BJ (cell line): Measurements from ENCODE around the gene ZBTB20. TPM values are rescaled to one million over a fixed set of nuclear protein-coding genes. Genes with fewer than 3 reads are reported as not detected.

ENCODE experiments used
- CTCF ChIA-PET: fragments of 350-600 bp; formaldehyde crosslinking; extraction: SDS; loops from one replicate; lab custom pipeline; 2021; ENCODE audit warnings: antibody characterized with exemption, inconsistent platforms; lab: Yijun Ruan, JAX
- POLR2A ChIA-PET: fragments of 300-600 bp; sonication (Branson Sonifier 250); formaldehyde crosslinking; extraction: SDS; loops from one replicate; lab custom pipeline; 2021; ENCODE audit warnings: antibody characterized with exemption; lab: Charles Lee
- DNase-seq: peaks from one replicate; pipeline ENCODE4 v3.0.0-alpha.2; 2011; ENCODE audit warnings: low read depth
- H3K27me3 ChIP-seq: 2 replicates; pipeline ENCODE4 v1.6.0; 2011; ENCODE audit warnings: low read length; ENCODE audit not compliant: control insufficient read depth, insufficient read depth
- H3K36me3 ChIP-seq: 2 replicates; pipeline ENCODE4 v1.5.1; 2011; ENCODE audit warnings: low read length; ENCODE audit not compliant: control insufficient read depth, insufficient read depth
- H3K4me3 ChIP-seq: 2 replicates; pipeline ENCODE4 v1.5.1; 2011; ENCODE audit warnings: low read depth, mild to moderate bottlenecking, control low read depth, low read length
- CTCF ChIP-seq: IDR thresholded peaks from 2 replicates; pipeline ENCODE4 v1.5.1; 2011; ENCODE audit warnings: low read depth, mild to moderate bottlenecking, control low read depth, inconsistent platforms, low read length, moderate library complexity; ENCODE audit not compliant: insufficient read depth
- polyA plus RNA-seq: library from polyadenylated mRNA; depleted of rRNA; stranded (reverse); fragments of >200 nt; gene quantifications from 2 replicates; pipeline ENCODE4 v1.2.3, GENCODE V29; 2011

ZBTB20 gene
- polyA plus RNA-seq, 1 experiment, result 6.0 TPM

GRCh38 chr3:114803042-114803695 lies 343.9 kb downstream of the ZBTB20 start:
- Histone ChIP-seq H3K27me3 (no peaks in the 10 kb centered on the region), H3K4me3 (no peak overlapping the region), H3K36me3 (no peaks in the 10 kb centered on the region)
- no peak for TF ChIP-seq CTCF
- ChIA-PET CTCF (no interaction called here), POLR2A (no interaction called here)
- no peak for DNase-seq

GRCh38 chr3:114800272-114801031 lies 346.6 kb downstream of the ZBTB20 start:
- ChIA-PET POLR2A (no interaction called here), CTCF (interaction anchor here (0.5 kb wide), 1 partner anchor 24 kb away, joined by 5 read pairs; no protein-coding TSS in a partner anchor)
- no peak for DNase-seq
- TF ChIP-seq CTCF, result no peak
- no peaks in the 10 kb centered on the region for H3K36me3 ChIP-seq
- no peak overlapping the region for H3K4me3 ChIP-seq
- no peaks in the 10 kb centered on the region for H3K27me3 ChIP-seq

GRCh38 chr3:114799816-114800215 lies 347.3 kb downstream of the ZBTB20 start:
- no peak for TF ChIP-seq CTCF
- H3K4me3 ChIP-seq, result no peak overlapping the region
- no peaks in the 10 kb centered on the region for H3K27me3 ChIP-seq
- ChIA-PET POLR2A (no interaction called here), CTCF (no interaction called here)
- H3K36me3 ChIP-seq, result no peaks in the 10 kb centered on the region
- DNase-seq, result no peak

- ChIA-PET POLR2A (no interaction called here), CTCF (no interaction called here)
- TF ChIP-seq CTCF, result no peak
- no peaks in the 10 kb centered on the region for H3K27me3 ChIP-seq
- no peak overlapping the region for H3K4me3 ChIP-seq
- DNase-seq, result no peak
- no peaks in the 10 kb centered on the region for H3K36me3 ChIP-seq
Measured at GRCh38 chr3:114796796-114797195, 350.3 kb downstream of the ZBTB20 start.

GRCh38 chr3:114794894-114795630 lies 352.0 kb downstream of the ZBTB20 start:
- DNase-seq, result no peak
- Histone ChIP-seq H3K27me3 (no peaks in the 10 kb centered on the region), H3K4me3 (no peak overlapping the region), H3K36me3 (no peaks in the 10 kb centered on the region)
- ChIA-PET POLR2A (no interaction called here), CTCF (no interaction called here)
- no peak for TF ChIP-seq CTCF
